Spinal cord (tissue), 10 donors: Measurements from ENCODE around the gene NFE2. TPM values are rescaled to one million over a fixed set of nuclear protein-coding genes. Genes with fewer than 3 reads are reported as not detected.
"Not testable (repeated sequence)": the region's sequence is repeated elsewhere in the genome, so short reads cannot be mapped to it uniquely, and the experiment has no call there.

Experiments
- DNase-seq, 6 donors: peaks; one replicate each; pipeline versions ENCODE4 v3.0.0 to v3.0.0-alpha.2; 2013 to 2015; ENCODE audit warnings: low spot score in 6 of 6, low read depth in 4 of 6
- H3K27ac ChIP-seq: one replicate; pipeline ENCODE4 v1.5.1; 2013; ENCODE audit warnings: low read depth, low read length, control low read depth
- H3K27me3 ChIP-seq: one replicate; pipeline ENCODE4 v1.6.1; 2013; ENCODE audit warnings: low read length; ENCODE audit not compliant: control insufficient read depth, insufficient read depth
- H3K36me3 ChIP-seq: one replicate; pipeline ENCODE4 v1.6.1; 2013; ENCODE audit warnings: low read length; ENCODE audit not compliant: control insufficient read depth, insufficient read depth
- H3K4me1 ChIP-seq: one replicate; pipeline ENCODE4 v1.6.1; 2013; ENCODE audit warnings: low read length; ENCODE audit not compliant: control insufficient read depth, insufficient read depth
- H3K4me3 ChIP-seq: one replicate; pipeline ENCODE4 v1.5.1; 2013; ENCODE audit warnings: low read depth, low read length, control low read depth
- H3K9me3 ChIP-seq: one replicate; pipeline ENCODE4 v1.6.1; 2013; ENCODE audit warnings: low read length; ENCODE audit not compliant: control insufficient read depth, insufficient read depth
- WGBS: methylation state at CpG from one replicate; pipeline ENCODE4 v1.1.5; 2013; ENCODE audit warnings: missing lambda C conversion rate; ENCODE audit not compliant: insufficient coverage; 5-methylcytosine and 5-hydroxymethylcytosine counted together
- polyA plus RNA-seq, 2 donors: library from polyadenylated mRNA; unstranded; fragments of 120-200 nt; gene quantifications; one replicate each; pipeline ENCODE4 v1.2.1, GENCODE V29; 2013; ENCODE audit not compliant: insufficient read length in 2 of 2
- total RNA-seq, 2 donors: library from RNA; depleted of rRNA in 1 of 2; stranded (reverse); fragments of 120-200 nt in 1 of 2; fragments of >200 nt in 1 of 2; gene quantifications; one replicate each; pipeline versions ENCODE4 v1.2.3 to v1.2.4, GENCODE V29; 2013 to 2014
- donor health status: healthy.

The NFE2 gene
- total and polyA plus RNA-seq, 4 donors: 1.3 to 6.5 (median 4.0) TPM

DNA sequence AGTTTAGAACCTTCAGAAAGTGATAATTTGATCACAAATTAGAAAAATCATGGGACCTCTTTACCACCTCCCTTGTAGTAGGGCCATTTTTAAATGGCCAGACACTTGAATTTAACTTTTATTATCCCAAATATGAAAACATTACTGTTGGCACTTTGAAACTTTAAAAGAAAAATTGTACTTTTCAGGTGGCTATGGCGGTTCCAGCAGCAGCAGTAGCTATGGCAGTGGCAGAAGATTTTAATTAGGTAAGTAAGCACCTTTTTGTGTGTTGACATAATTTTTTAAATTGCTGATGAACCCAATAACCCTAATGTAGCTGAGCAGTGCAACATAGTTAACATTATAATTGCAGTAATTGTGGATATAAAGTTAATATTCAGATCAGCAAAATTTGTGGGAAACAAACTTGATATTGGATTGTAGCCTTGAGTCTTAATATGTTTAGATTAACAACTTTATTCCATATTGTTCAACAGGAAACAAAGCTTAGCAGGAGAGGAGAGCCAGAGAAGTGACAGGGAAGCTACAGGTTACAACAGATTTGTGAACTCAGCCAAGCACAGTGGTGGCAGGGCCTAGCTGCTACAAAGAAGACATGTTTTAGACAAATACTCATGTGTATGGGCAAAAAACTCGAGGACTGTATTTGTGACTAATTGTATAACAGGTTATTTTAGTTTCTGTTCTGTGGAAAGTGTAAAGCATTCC is 16.6 kb downstream of the NFE2 start:
- H3K27ac ChIP-seq, H3K27me3 ChIP-seq, H3K4me3 ChIP-seq, DNase-seq, H3K9me3 ChIP-seq: not testable (repeated sequence)
- Histone ChIP-seq H3K36me3 (peaks cover 28% of the 10 kb centered on the region), H3K4me1 (peaks cover 14% of the 10 kb centered on the region)
- WGBS: no CpG with 5 or more reads among the region's 2 CpGs

- no peak for DNase-seq
- 31% methylated on average over 5 of the region's 11 CpGs for WGBS
- no peaks in the 10 kb centered on the region for H3K9me3 ChIP-seq
- peaks cover 18% of the 10 kb centered on the region for H3K36me3 ChIP-seq
- H3K27me3 ChIP-seq: no peaks in the 10 kb centered on the region
- no peak overlapping the region for H3K27ac ChIP-seq
- H3K4me1 ChIP-seq: peaks cover 14% of the 10 kb centered on the region
- H3K4me3 ChIP-seq: peak overlapping the region; percentile 99
Measured at GRCh38 chr12:54282949-54283593, 17.7 kb downstream of the NFE2 start.

GRCh38 chr12:54281694-54282093 is 19.1 kb downstream of the NFE2 start:
- Histone ChIP-seq H3K36me3 (peaks cover 14% of the 10 kb centered on the region), H3K4me3 (peak overlapping the region; percentile 99), H3K4me1 (peaks cover 24% of the 10 kb centered on the region), H3K27ac (peak overlapping the region; percentile 99)
- not testable (repeated sequence) for H3K27me3 ChIP-seq, DNase-seq, H3K9me3 ChIP-seq
- no CpG with 5 or more reads among the region's 4 CpGs for WGBS

DNA sequence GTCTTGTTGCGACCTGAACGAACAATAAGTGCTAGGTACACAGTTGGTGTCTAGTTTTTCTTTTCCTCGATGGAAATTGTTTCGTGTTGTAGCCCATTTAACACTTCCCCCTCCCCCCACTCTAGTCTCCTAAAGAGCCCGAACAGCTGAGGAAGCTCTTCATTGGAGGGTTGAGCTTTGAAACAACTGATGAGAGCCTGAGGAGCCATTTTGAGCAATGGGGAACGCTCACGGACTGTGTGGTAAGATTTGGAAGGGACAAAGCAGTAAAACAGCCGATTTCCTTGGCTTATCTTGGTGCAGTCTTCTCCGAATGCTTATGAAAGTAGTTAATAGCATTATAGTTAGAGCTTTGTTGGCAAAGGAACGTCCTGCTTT is 19.6 kb downstream of the NFE2 start:
- peak overlapping the region; percentile 99 for H3K27ac ChIP-seq
- not testable (repeated sequence) for H3K9me3 ChIP-seq, DNase-seq, H3K27me3 ChIP-seq
- 0% methylated on average over 5 of the region's 10 CpGs for WGBS
- H3K4me1 ChIP-seq: peaks cover 24% of the 10 kb centered on the region
- peaks cover 14% of the 10 kb centered on the region for H3K36me3 ChIP-seq
- H3K4me3 ChIP-seq: peak overlapping the region; percentile 99

GRCh38 chr12:54280468-54281260 is 20.2 kb downstream of the NFE2 start, which contains the start of gene HNRNPA1:
Gene HNRNPA1, plus strand, starts transcription at chr12:54280726. Its CDS starts 82 bp downstream, at chr12:54280808.
- peak within 1 kb of the TSS; percentile 99 for H3K4me3 ChIP-seq
- peak; percentile 96 to 100 (median 98) for DNase-seq
- H3K4me1 ChIP-seq: peaks cover 24% of the 10 kb centered on the region
- WGBS: under 1% methylated on average over 48 of the region's 48 CpGs
- no peaks in the 10 kb centered on the region for H3K27me3 ChIP-seq
- no peaks in the 10 kb centered on the region for H3K9me3 ChIP-seq
- peaks cover 10% of the 10 kb centered on the region for H3K36me3 ChIP-seq
- peak within 1 kb of the TSS; percentile 99 for H3K27ac ChIP-seq

DNA sequence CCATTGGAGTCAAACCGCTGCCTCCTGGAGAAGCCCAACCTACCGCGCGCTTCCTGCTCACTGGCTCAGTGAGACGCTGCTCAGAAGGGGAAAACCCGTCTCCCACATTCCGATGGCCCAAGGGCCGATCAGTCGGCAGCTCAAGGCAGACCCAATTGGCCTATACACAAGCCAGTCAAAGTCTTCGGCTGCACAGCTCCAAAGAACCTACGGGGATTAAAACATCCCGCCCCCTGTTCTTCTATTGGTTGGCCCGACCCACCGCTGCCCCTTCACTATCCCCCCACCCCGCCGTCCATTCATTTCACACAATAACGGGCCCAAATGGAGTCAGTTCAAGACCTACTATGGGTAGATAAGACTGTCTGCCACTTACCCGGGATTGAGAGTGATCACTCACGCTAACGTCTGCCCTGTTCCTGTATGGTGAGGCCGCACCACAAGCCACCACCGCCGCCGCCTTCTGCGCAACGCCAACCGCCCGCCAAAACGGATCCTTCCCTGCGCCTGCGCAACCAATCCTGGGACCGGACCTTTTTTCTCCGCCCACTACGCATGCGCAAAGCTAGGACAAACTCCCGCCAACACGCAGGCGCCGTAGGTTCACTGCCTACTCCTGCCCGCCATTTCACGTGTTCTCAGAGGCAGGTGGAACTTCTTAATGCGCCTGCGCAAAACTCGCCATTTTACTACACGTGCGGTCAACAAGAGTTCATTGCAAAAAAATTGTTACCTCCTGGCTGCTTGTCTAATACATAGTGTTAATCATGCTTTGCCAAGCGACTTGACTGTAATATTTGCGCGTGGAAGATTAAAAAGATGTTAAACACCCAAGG is 21.0 kb downstream of the NFE2 start, which contains the start of gene CBX5:
TSS of gene CBX5 (minus strand) at position 491 of the 836 bp plus-strand sequence. CDS start 22,472 bp downstream, outside the sequence.
- no peaks in the 10 kb centered on the region for H3K27me3 ChIP-seq
- peaks cover 10% of the 10 kb centered on the region for H3K36me3 ChIP-seq
- under 1% methylated on average over 47 of the region's 49 CpGs for WGBS
- peak within 1 kb of the TSS; percentile 99 for H3K27ac ChIP-seq
- no peaks in the 10 kb centered on the region for H3K9me3 ChIP-seq
- peak within 1 kb of the TSS; percentile 99 for H3K4me3 ChIP-seq
- peak; percentile 99 to 100 (median 100) for DNase-seq
- peaks cover 24% of the 10 kb centered on the region for H3K4me1 ChIP-seq

- peak overlapping the region; percentile 99 for H3K4me3 ChIP-seq
- peaks cover 10% of the 10 kb centered on the region for H3K36me3 ChIP-seq
- peaks cover 24% of the 10 kb centered on the region for H3K4me1 ChIP-seq
- WGBS: 0% methylated on average over 14 of the region's 19 CpGs
- no peaks in the 10 kb centered on the region for H3K27me3 ChIP-seq
- H3K9me3 ChIP-seq: no peaks in the 10 kb centered on the region
- no peak for DNase-seq
- H3K27ac ChIP-seq: peak overlapping the region; percentile 99
Measured at GRCh38 chr12:54279227-54279631, 21.6 kb downstream of the NFE2 start.

- H3K27me3 ChIP-seq: no peaks in the 10 kb centered on the region
- peak overlapping the region; percentile 99 for H3K27ac ChIP-seq
- DNase-seq: no peak
- peak overlapping the region; percentile 99 for H3K4me3 ChIP-seq
- H3K36me3 ChIP-seq: peaks cover 11% of the 10 kb centered on the region
- H3K9me3 ChIP-seq: no peaks in the 10 kb centered on the region
- peaks cover 15% of the 10 kb centered on the region for H3K4me1 ChIP-seq
- WGBS: no CpG with 5 or more reads among the region's 5 CpGs
Measured at GRCh38 chr12:54277823-54278276, 23.0 kb downstream of the NFE2 start.

DNA sequence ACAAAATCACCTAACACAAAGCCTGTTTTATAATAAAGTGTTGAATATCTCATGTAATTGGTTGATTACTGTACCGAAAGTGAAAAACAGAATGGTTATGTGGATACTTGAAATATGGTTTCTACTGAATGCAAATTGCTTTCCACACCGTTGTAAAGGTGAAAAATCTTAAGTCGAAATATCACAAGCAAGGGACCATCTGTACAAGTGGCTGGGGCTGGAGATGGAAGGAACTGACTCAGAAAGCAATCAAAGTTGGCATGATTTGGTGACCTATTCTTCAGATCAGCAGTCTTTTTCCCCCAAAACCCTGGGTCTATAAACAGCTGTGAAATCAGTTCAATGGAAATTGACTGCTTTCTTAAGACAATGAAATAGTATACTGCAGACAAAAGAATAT is 24.4 kb downstream of the NFE2 start:
- 20% methylated on average over 1 of the region's 3 CpGs for WGBS
- no peak overlapping the region for H3K27ac ChIP-seq
- H3K27me3 ChIP-seq: no peaks in the 10 kb centered on the region
- DNase-seq: no peak
- H3K9me3 ChIP-seq: no peaks in the 10 kb centered on the region
- no peak overlapping the region for H3K4me3 ChIP-seq
- peaks cover 10% of the 10 kb centered on the region for H3K4me1 ChIP-seq
- peaks cover 6% of the 10 kb centered on the region for H3K36me3 ChIP-seq
